Lower lobe of right lung (tissue), 2 donors: Measurements from ENCODE around the gene LIN28A. TPM values are rescaled to one million over a fixed set of nuclear protein-coding genes. Genes with fewer than 3 reads are reported as not detected.
"Not testable (repeated sequence)": the region's sequence is repeated elsewhere in the genome, so short reads cannot be mapped to it uniquely, and the experiment has no call there.

ENCODE experiments used
- ATAC-seq, 2 donors: fragments of 200-7000 bp; cut with Tn5 transposase; one replicate each; pipeline ENCODE4 v1.9.1; 2020 to 2022; ENCODE audit warnings: mild to moderate bottlenecking in 2 of 2, moderate library complexity in 2 of 2
- DNase-seq: peaks from one replicate; pipeline ENCODE4 v3.0.0-alpha.2; 2020
- H3K27ac ChIP-seq: fragments of 200-600 bp; one replicate; pipeline ENCODE4 v1.8.0; 2022
- H3K27me3 ChIP-seq: fragments of 200-600 bp; one replicate; pipeline ENCODE4 v1.8.0; 2022; ENCODE audit warnings: low read depth
- H3K36me3 ChIP-seq: fragments of 200-600 bp; one replicate; pipeline ENCODE4 v1.8.0; 2022; ENCODE audit warnings: mild to moderate bottlenecking
- H3K4me1 ChIP-seq: fragments of 200-600 bp; one replicate; pipeline ENCODE4 v1.8.0; 2022
- H3K4me3 ChIP-seq: fragments of 200-600 bp; one replicate; pipeline ENCODE4 v1.8.0; 2022; ENCODE audit warnings: mild to moderate bottlenecking
- H3K9me3 ChIP-seq: fragments of 200-600 bp; one replicate; pipeline ENCODE4 v1.8.0; 2022
- intact Hi-C: fragments of 100-400 bp; cut with DNase I; formaldehyde crosslinking; loops from one replicate; pipeline ENCODE4 v1.11.0; 2022
- total RNA-seq: library from RNA; stranded (reverse); fragmentation: NEBNext Ultra II Directional; extraction: Animal tissue kit (Norgen Biotek cat#: 25700); gene quantifications from one replicate; pipeline ENCODE4 v1.2.1, GENCODE V29; 2021
- TF ChIP-seq, protein P1 (sequence below): fragments of 200-600 bp; IDR thresholded peaks from one replicate; pipeline ENCODE4 v1.8.0; 2022; ENCODE audit warnings: antibody characterized with exemption, mild to moderate bottlenecking
- donor health status: DM: no; HTN: yes; CAD: no; lungs with severe emphysema.

Gene LIN28A
- total RNA-seq, 1 donor from 2014 or later: not detected

- no peak overlapping the region for H3K27ac ChIP-seq
- ATAC-seq (no peak), DNase-seq (no peak)
- H3K36me3 ChIP-seq: no peaks in the 10 kb centered on the region
- H3K4me1 ChIP-seq: peaks cover 12% of the 10 kb centered on the region
- no peaks in the 10 kb centered on the region for H3K27me3 ChIP-seq
- TF ChIP-seq, protein P1, sequence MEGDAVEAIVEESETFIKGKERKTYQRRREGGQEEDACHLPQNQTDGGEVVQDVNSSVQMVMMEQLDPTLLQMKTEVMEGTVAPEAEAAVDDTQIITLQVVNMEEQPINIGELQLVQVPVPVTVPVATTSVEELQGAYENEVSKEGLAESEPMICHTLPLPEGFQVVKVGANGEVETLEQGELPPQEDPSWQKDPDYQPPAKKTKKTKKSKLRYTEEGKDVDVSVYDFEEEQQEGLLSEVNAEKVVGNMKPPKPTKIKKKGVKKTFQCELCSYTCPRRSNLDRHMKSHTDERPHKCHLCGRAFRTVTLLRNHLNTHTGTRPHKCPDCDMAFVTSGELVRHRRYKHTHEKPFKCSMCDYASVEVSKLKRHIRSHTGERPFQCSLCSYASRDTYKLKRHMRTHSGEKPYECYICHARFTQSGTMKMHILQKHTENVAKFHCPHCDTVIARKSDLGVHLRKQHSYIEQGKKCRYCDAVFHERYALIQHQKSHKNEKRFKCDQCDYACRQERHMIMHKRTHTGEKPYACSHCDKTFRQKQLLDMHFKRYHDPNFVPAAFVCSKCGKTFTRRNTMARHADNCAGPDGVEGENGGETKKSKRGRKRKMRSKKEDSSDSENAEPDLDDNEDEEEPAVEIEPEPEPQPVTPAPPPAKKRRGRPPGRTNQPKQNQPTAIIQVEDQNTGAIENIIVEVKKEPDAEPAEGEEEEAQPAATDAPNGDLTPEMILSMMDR: no peak
- no peak overlapping the region for H3K4me3 ChIP-seq
- intact Hi-C loops: no loop called here
- no peaks in the 10 kb centered on the region for H3K9me3 ChIP-seq
Measured at GRCh38 chr1:26378879-26379251, 31.8 kb upstream of the LIN28A start.

DNA sequence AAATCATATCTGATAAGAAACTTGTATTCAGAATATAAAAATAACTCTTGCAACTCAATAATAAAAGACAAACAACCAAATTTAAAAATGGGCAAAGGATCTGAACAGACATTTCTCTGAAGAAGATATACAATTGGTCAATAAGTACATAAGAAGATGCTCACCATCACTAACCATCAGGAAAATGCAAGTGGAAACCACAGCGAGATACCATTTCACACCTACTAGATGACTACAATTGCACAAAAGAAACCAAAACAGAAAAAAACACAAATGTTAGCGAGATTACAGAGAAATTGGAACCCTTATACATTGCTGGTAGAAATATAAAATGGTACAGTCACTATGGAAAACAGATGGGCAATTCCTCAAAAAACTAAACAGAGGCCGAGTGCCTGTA, 26.5 kb upstream of the LIN28A start:
- TF ChIP-seq, protein P1: no peak

GRCh38 chr1:26385063-26385462, 25.6 kb upstream of the LIN28A start:
- H3K4me1 ChIP-seq, DNase-seq, ATAC-seq, H3K9me3 ChIP-seq, H3K27ac ChIP-seq, intact Hi-C loops, H3K27me3 ChIP-seq, H3K36me3 ChIP-seq, H3K4me3 ChIP-seq: not testable (repeated sequence)

More for the DNA sequence above, 26.5 kb upstream of the LIN28A start:
- Histone ChIP-seq H3K36me3 (no peaks in the 10 kb centered on the region), H3K4me3 (no peak overlapping the region), H3K27ac (no peak overlapping the region), H3K9me3 (no peaks in the 10 kb centered on the region), H3K4me1 (no peaks in the 10 kb centered on the region), H3K27me3 (no peaks in the 10 kb centered on the region)
- intact Hi-C loops: no loop called here
- DNase-seq: no peak
- ATAC-seq: no peak

DNA sequence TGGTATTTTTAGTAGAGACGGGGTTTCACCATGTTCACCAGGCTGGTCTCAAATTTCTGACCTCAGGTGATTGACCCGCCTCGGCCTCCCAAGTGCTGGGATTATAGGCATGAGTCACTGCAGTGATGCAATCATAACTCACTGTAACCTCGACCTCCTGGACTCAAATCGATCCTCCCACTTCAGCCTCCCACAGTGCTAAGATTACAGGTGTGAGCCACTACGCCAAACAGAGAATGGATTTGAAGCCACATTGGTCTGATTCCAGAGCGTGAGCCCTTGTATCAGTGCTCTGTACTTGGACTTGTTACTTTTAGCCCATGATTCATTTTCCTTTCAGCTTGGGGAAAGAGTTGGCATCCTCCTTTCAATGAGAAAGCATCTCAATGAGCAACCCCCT, 23.2 kb upstream of the LIN28A start:
- Histone ChIP-seq H3K9me3 (no peaks in the 10 kb centered on the region), H3K4me1 (no peaks in the 10 kb centered on the region), H3K36me3 (no peaks in the 10 kb centered on the region), H3K27me3 (no peaks in the 10 kb centered on the region), H3K4me3 (no peak overlapping the region), H3K27ac (no peak overlapping the region)
- TF ChIP-seq, protein P1: no peak
- DNase-seq (no peak), ATAC-seq (no peak)
- intact Hi-C loops: no loop called here

GRCh38 chr1:26388791-26389445, 21.7 kb upstream of the LIN28A start:
- DNase-seq (no peak), ATAC-seq (no peak)
- H3K27ac ChIP-seq: no peak overlapping the region
- TF ChIP-seq, protein P1: no peak
- H3K4me3 ChIP-seq: no peak overlapping the region
- no peaks in the 10 kb centered on the region for H3K9me3 ChIP-seq
- intact Hi-C loops: no loop called here
- H3K36me3 ChIP-seq: no peaks in the 10 kb centered on the region
- no peaks in the 10 kb centered on the region for H3K4me1 ChIP-seq
- H3K27me3 ChIP-seq: no peaks in the 10 kb centered on the region

GRCh38 chr1:26389604-26390247, 20.9 kb upstream of the LIN28A start:
- TF ChIP-seq, protein P1: no peak
- no peak for DNase-seq
- Histone ChIP-seq H3K27ac (no peak overlapping the region), H3K9me3 (no peaks in the 10 kb centered on the region), H3K36me3 (no peaks in the 10 kb centered on the region), H3K4me3 (no peak overlapping the region), H3K4me1 (no peaks in the 10 kb centered on the region), H3K27me3 (no peaks in the 10 kb centered on the region)
- ATAC-seq: no peak
- intact Hi-C loops: no loop called here
